Activated T-helper 1 cell treated with anti-CD3 and anti-CD28 coated beads, Interleukin-2, amount 50 U/mL, for 16 hours (primary cell): ENCODE data around the gene CXCL14.
"Not testable (repeated sequence)": the region's sequence is repeated elsewhere in the genome, so short reads cannot be mapped to it uniquely, and the experiment has no call there.

ENCODE experiments used
- DNase-seq, 2 donors: peaks; one replicate each; pipeline ENCODE4 v3.0.0-alpha.2; 2020; ENCODE audit warnings: low read depth in 1 of 2, low spot score in 1 of 2

CXCL14 gene

DNA sequence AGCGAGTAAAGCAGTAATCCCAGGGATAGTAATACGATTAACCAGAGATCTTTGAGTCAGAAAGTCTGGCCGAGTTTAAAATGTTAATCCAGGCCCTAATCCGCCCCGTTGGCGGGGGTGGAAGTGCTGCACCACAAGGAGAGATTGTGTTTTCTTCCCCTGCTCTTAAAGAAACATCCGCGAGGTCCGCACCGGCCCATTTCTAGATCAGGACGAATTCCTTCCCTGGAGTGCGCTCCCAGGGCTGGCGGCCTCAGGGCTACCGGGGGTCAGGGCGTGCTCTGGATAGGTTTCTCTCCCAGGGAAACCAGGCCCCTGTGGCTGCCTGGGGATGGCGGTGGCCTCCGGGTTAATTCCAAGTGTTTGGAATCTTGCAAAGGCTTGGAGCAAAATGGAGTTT is 33.7 kb downstream of the CXCL14 start:
- DNase-seq = no peak

DNA sequence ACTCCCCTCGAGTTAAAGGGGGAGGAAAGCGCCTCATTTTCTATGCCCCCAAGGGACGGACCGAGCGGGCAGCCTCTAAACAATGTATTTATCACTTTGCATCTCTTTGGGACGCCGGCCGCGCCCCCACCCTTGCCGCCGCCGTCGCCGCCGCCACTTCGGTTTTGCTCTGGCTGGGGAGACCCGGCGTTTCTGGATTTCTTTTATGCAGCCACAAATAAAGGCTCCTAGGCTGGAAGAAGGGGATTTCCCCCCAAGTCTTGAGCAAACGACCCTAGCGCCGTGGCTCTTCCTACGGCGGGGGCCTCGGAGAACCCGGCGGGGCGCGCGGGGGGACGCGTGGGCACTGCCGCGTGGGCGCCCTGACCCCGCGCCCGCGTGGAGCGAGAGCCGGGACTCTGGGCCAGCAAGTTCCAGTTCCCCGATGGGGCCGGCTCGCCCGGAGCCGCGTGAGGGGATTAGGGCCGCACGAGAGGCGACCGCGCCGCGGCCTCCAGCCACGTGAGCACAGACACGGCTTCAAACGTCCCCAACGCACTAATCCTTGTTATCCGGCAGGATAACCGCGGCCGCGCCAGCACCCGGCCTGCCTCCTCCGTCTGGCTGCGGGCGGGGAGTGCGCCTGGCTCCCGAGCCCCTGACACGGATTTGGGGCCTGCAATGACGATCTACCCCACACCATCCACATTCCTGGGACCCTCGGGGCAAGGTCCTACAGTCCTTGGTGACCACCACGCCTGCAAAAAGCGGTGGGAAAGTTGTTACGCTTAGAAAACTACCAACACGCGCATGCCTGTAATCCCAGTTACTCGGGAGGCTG is 35.1 kb downstream of the CXCL14 start:
- DNase-seq = no peak

DNA sequence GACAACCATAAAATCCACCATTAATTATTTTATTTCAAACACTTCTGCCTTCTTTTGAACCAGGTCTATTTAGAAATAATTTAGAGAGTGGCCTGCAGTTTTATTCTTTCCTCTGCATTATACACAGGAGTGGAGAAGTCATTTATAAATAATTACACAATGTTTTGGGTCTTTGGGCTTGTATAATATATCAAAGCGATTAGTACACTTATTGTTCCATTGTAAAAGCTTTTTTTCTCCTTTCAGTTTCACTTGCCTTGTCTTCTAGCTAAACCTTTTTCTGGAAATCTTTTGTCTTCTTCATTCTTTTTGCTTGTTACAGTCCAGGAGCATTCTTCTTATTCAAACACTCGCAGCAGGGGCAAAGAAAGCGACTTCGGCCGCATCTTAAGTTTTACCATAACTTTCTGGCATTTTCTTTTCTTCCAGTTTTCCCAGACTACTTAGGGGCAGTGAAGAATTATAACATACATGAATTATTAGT is 35.7 kb downstream of the CXCL14 start:
- DNase-seq = no peak

DNA sequence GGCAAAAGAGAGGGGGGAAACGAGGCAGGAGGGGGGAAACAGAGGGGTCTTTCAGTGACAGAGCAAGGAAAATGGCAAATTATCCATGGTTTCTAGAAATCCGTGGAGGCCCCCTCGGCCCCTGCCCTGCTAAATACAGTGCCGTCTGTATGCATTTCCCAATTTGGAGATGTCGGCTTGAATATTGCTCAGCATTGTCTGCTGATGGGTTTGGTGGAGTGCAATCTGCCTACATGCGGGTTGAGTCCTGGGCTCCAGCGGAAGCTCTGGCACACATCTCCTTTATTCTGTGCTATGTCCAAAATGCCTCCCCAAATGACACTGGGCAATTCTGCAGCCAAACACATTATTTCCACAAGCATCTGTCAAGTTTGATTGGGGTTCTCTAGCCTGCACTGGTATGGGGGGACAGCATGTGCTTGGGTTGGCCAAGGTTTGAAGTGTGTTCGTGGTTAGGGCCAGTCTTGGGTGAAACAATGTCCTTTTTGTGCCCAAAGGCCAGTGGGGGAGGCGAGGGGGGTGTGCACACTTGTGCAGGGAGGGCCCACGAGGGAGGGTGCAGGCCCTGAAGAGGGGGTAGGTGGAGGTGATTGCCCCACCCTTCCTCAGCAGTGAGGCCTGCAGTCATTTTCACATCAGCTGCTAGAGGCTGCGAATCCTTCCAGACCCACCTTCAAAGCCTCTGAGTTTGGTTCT is 36.8 kb downstream of the CXCL14 start:
- DNase-seq = no peak

DNA sequence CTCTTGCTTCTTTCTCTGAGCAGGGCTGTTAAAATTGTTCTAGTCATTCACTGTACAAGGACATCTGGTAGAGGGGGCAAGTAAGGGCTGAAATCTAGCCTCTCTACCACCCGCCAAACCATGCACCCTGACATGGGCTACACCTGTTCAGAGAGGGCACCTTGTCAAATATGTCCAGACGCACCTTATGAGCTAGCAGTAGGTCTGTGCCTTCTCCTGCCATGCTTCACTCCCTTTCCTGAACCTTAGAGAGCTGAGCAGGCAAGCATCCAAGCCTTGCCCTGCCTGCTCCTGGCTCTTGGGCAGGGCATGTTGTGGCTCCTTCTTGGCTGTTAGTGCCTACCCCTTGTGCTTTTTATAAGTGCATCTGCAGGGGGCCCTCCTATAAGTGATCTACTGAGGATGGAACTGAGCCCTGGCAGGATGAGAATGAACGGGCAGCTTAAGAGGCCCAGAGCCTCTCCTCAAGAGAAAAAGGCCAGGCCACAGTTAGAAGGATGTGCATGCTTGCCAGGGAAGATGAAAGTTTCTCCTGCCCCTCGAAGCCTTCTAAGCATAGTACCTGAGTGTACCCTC is 39.3 kb downstream of the CXCL14 start:
- no peak for DNase-seq

DNA sequence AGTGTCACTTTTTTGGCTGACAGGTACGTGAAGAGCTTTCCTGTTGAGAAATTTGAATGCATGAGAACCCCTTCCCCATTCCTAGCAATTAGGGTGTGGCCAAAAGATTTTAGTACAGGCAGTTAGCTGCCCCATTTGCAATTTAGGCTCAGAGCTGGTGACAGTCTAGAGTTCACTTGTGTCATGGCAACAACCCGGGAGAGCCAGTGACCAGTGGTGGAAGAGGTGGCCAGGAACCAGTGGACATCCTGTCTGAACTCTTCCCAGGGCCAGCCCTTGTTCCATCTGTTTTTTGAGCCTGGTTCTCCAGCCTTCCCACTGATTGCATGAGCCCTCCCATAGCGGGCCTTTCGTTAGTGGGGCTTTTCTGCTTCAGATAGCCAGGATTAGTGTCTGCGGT is 40.5 kb downstream of the CXCL14 start:
- no peak for DNase-seq

DNA sequence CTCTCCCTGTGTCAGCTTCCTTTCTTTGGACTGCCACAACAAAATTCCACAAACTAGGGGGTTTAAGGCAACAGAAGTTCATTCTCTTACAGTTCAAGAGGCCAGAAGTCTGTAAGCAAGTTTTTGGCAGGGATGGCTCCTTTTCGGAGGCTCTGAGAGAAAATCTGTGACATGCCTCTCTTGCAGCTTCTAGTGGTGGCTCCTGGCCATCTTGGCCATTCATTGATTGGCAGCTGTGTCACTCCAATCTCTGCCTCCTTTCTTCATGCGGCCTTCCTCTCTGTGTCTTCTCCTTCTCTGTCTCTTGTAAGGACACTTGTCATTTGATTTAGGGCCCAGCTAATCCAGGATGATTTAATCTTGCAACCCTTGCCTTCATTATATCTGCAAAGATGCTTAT is 41.0 kb downstream of the CXCL14 start:
- no peak for DNase-seq

DNA sequence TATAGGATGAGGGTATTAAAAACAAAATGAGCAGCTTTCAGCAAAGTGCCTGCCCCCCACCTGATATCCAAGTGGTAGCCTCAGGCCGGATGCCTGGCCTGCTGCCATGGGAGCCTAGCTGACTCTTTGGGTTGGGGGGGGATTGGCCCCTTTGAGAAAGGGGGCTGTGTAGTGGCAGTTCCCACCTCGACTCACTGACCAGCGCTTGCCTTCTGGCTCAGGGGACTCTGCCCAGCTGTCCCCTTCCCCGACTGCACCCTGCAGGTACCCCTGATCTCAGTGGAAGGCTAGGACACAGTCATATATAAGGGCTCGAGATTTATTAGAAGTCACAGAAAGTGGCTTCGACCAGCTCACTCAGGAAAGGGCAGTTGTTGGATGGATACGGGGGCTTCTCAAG is 41.5 kb downstream of the CXCL14 start:
- no peak for DNase-seq

DNA sequence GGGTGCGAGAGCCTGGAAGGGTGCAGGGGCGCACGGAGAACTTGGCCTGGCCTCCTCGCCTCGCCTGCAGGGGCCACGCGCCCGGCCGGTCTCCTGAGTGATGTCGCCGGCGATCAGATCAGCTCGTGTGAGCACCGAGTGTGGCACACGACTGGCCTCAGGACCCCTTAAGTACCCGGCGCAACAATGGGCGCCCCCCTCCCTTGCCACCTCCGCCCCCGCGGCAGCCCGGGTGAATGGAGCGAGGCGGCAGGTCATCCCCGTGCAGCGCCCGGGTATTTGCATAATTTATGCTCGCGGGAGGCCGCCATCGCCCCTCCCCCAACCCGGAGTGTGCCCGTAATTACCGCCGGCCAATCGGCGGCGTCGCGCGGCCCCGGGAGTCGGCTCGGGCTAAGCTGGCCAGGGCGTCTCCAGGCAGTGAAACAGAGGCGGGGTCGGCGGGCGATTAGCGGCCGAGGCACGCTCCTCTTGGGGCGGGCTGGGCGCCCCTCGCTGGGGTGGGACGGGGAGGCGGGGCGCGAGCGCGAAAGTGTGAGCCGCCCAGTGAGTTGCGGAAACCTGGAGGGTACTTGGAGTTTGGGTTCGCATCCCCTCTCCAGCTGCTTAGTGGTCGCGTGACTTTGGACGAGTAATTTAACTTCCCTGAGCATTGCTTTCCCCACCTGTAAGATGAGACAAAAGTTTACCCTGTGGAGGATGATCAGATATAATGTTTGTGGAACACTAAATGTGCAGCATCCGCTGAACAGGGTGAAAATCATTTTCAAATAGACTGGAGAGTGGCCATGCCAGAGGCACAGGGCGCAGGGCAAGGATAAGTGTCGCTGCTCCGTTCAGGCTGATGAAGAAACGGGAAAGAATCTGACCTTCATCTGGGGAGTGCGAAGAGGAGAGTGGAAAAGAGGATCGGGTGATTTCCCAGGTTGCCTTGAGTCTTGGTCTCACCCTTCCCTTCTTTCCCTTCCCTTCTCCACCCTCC is 42.7 kb downstream of the CXCL14 start, which contains the start of gene NEUROG1:
NEUROG1 (minus strand) TSS at position 145 of the 982 bp plus-strand sequence. CDS start 274 bp downstream, outside the sequence.
- no peak for DNase-seq

DNA sequence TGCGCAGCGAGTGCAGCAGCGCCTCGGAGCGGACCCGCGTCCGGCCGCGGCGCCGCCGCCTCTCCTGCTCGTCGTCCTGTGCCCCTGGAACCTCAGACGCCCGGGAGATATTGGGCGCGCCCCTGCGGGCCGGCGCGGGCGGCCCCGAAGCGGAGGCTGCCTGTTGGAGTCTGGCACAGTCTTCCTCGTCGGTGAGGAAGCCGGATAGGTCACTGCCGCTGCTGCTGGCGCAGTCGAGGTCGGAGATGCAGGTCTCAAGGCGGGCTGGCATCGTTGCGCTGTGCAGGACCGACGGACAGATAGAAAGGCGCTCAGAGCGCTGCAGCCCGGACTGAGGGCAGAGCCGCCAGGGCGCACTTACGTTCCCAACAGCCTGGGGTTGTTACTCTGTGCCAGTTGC is 43.4 kb downstream of the CXCL14 start:
- DNase-seq = no peak

DNA sequence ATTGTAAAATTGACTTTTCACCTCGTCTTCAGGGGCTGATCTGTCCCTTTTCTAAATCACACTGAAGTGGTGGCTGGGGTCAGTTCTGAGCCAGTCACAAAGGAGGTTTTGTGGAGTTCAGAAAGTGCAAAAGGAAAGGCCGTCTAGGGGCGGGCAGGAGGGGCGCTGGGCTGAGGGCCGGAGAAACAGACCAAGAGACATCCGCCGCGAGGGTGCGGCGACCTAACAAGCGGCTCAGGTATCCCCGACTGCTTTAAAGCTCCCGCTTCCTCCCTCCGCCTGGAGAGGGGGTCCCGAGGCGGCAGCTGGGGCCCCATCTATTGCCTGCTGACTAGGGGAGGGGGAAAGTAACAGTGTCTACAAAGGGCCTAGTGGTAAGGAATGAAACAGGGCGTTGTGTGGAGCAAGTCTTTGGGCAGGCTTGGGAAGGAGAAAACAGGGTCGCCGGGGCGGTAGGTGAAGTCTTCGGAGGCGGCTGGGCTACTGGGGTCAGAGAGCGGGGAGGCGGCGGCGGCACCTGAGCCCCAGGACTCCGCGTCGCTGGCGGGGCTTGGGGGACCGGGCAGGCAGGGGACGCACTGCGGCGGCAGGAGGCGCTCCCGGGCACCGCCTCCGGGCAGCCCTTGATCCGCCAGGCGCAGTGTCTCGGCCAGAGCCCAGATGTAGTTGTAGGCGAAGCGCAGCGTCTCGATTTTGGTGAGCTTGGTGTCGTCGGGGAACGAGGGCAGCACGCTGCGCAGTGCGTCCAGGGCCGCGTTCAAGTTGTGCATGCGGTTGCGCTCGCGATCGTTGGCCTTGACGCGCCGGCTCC is 44.0 kb downstream of the CXCL14 start:
- DNase-seq = no peak

DNA sequence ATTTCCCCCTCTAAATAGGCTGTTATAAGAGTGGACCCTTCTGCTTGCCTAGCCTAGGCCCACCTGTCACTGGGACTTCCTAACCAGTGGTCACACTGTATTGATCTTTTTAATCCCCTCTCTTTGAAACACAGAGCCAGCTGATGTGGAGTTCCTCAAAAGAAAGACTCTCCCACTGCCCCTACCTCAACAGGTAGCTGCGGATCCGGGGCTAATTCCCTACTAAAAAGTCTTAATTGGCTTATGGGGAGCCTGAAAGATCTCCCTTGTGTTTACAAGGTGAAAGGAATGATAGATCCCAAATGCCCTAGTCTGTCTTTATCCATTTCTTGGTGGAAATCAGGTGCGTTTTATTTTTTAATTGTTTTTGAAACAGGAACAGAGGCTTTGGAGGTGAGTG is 45.0 kb downstream of the CXCL14 start:
- DNase-seq = no peak

DNA sequence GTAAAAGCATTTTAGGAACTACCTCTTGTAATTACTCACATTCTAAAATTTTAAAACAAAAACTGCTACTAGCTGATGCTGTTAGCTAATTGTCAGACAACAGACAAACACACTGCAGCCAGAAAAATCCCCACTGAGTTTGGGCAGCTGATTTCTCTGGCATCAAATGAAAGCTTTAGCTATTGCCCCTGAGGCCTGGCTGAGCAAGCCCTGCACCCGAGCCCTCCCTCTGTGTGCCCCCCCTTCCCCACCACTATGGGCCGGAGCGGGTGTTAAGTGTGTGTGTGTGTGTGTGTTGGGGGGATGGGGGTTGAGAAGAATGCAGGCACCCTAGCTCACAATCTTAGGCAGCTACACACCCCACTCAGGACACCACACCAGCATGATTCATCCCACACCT is 45.5 kb downstream of the CXCL14 start:
- no peak for DNase-seq

DNA sequence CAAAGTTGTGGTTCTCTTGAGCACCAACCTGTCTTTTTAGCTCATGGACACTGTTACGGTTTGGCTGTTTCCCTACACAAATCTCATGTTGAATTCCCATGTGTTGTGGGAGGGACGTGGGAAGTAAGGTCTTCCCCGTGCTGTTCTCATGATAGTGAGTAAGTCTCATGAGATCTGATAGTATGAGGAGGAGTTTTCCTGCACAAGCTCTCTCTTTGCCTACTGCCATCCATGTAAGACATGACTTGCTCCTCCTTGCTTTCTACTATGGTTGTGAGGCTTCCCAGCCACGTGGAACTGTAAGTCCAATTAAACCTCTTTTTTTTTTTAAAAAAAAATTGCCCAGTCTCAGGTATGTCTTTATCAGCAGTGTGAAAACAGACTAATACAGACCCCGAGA is 49.2 kb downstream of the CXCL14 start:
- not testable (repeated sequence) for DNase-seq

DNA sequence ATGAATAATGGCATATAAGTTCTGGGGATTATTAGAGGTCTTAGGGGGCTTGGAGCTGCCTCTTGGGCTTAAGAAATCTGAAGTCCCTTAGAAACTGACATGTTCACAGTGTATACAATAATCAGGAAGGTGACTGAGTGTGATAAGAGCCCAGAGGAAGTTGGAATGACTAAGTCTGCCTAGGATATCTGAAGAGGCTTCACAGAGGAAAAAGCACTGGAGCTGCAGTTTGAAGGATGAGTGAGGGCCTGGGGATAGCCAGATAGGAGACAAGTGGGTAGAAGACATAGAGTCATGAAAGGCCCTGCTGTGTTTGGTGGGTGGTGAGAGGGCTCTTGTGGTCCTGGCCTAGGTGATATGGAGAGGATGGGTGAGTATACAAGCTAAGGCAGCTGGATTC is 51.9 kb downstream of the CXCL14 start:
- DNase-seq = no peak

DNA sequence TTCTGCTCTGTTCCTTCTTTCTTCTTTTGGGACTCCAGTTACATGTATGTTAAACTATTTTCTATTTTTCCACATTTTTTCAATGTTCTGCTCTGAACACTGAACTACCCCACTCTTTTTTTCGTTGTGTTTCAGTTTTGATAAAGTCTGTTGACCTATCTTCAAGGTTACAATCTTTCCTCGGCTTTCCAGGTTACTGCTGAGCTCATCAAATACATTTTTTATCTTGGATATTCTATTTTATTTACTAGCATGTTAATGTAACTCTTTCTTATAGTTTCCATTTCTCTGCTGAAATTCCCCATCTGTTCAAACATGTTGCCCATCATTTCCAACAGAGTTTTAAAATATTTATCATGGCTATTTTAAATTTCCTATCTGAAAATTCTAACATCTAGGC is 56.8 kb downstream of the CXCL14 start:
- DNase-seq = no peak
